ENCODE results near the gene YBEY.

The YBEY gene

DNA sequence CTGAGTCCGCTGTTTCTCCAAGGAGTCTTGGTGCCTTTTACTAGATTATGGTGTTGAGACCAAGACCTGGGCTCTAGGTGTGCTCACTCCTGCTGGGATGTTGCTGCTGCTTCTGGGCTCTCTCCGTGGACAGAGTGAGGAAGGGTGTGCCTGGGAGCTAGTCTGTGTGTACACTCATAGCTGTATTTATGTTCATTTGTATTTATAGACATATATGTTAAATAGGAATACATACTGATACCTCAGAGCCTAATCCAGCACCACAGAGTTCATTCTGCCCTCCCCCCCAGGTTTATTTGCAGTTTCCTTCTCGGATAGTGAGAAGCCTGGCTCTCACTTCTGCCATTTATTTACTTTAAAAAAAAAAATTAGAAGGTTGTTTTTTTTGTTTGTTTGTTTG is 50.5 kb downstream of the YBEY start:
- H3K9me3 ChIP-seq (ENCODE audit: control insufficient read depth in 5 of 5, low read length in 5 of 5), result no peaks in the 10 kb centered on the region
- H3K36me3 ChIP-seq (ENCODE audit: control insufficient read depth in 5 of 5, insufficient read depth in 5 of 5, low read length in 5 of 5), result peaks cover 7 to 57% (median 46%) of the 10 kb centered on the region in 5 donors
- H3K9ac ChIP-seq (ENCODE audit: low read length in 5 of 5), result no peak overlapping the region
- H3K27ac ChIP-seq (ENCODE audit: low read depth, low read length), result no peak overlapping the region
- no peak overlapping the region for H3K4me3 ChIP-seq (ENCODE audit: low read depth in 1 of 5, low read length in 5 of 5)
- H3K27me3 ChIP-seq (ENCODE audit: control insufficient read depth in 5 of 5, insufficient read depth in 4 of 5, low read length in 5 of 5), result no peaks in the 10 kb centered on the region
- H3K4me1 ChIP-seq (ENCODE audit: control insufficient read depth in 5 of 5, insufficient read depth in 5 of 5, low read length in 5 of 5), result no peaks in the 10 kb centered on the region

DNA sequence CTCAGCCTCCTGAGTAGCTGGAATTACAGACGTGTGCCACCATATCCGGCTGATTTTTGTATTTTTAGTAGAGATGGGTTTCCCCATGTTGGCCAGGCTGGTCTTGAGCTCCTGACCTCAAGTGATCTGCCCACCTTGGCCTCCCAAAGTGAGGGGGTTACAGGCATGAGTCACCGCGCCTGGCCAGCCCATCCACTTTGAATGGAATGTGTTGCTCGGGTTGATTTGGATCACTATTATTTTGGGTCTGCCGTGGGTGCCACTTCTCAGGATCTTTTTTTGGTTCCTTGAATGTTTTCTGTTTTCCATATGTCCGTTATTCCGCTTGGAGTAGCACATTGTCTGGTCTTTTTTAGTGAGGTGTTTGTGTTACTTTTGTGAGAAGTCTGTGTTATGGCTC is 54.9 kb downstream of the YBEY start:
- Histone ChIP-seq H3K4me1 (ENCODE audit: control insufficient read depth in 5 of 5, insufficient read depth in 5 of 5, low read length in 5 of 5) (no peaks in the 10 kb centered on the region), H3K36me3 (ENCODE audit: control insufficient read depth in 5 of 5, insufficient read depth in 5 of 5, low read length in 5 of 5) (peaks cover 0 to 47% (median 42%) of the 10 kb centered on the region in 5 donors), H3K9ac (ENCODE audit: low read length in 5 of 5) (no peak overlapping the region), H3K9me3 (ENCODE audit: control insufficient read depth in 5 of 5, low read length in 5 of 5) (no peaks in the 10 kb centered on the region), H3K27ac (ENCODE audit: low read depth, low read length) (no peak overlapping the region), H3K4me3 (ENCODE audit: low read depth in 1 of 5, low read length in 5 of 5) (no peak overlapping the region), H3K27me3 (ENCODE audit: control insufficient read depth in 5 of 5, insufficient read depth in 4 of 5, low read length in 5 of 5) (no peaks in the 10 kb centered on the region)

DNA sequence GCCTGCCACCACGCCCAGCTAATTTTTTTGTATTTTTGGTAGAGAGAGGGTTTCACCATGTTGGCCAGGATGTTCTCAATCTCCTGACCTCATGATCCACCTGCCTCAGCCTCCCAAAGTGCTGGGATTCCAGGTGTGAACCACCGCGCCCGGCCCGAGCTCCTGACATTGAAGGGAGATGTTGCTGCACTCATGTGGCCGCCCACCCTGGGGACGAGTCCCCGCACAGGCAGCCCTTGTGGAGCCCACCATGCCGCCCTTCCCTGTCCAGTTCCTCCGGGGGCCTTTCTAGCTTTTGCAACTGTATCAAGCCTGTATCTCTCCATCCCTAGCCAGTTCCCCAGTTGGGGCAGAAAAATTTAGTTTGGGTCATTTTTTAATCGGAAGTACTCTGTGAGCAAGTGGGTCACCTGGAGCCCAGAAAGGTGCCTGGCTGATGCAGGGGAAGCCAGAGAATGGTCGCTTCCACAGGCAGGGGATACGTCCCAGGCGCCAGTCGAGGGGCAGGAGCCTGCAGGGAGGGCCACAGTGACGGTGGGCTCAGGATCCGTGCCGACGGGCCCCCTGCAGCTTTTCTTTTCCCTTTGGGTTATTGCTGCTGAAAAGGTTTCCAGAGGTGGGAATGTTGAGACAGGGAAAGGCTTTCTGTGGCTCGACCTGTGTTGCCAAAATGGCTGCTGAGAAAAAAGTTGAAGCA is 58.2 kb downstream of the YBEY start:
- Histone ChIP-seq H3K9ac (ENCODE audit: low read length in 5 of 5) (no peak overlapping the region), H3K36me3 (ENCODE audit: control insufficient read depth in 5 of 5, insufficient read depth in 5 of 5, low read length in 5 of 5) (peaks cover 0 to 49% (median 47%) of the 10 kb centered on the region in 5 donors), H3K4me1 (ENCODE audit: control insufficient read depth in 5 of 5, insufficient read depth in 5 of 5, low read length in 5 of 5) (peaks cover 0 to 3% (median 0%) of the 10 kb centered on the region in 5 donors), H3K27ac (ENCODE audit: low read depth, low read length) (no peak overlapping the region), H3K4me3 (ENCODE audit: low read depth in 1 of 5, low read length in 5 of 5) (no peak overlapping the region), H3K27me3 (ENCODE audit: control insufficient read depth in 5 of 5, insufficient read depth in 4 of 5, low read length in 5 of 5) (no peaks in the 10 kb centered on the region), H3K9me3 (ENCODE audit: control insufficient read depth in 5 of 5, low read length in 5 of 5) (no peaks in the 10 kb centered on the region)

DNA sequence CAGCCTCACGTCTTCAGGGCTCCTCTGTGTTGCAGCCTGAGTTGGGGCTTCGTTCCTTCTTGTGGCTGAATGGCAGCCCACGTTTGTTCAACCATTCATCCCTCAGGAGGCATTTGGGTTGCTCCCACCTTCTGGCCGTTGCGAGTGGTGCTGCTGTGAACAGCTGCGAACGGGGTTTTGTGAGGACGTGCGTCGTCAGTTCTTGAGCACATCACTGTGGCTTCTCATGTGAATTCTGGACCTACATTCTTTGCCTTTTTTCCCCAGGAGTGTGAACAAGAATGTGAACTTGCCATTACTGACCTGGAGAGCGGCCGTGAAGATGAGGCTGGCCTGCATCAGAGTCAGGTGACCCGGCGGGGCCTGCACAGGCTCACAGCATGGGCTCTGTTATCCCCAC is 59.7 kb downstream of the YBEY start:
- Histone ChIP-seq H3K27ac (ENCODE audit: low read depth, low read length) (no peak overlapping the region), H3K9ac (ENCODE audit: low read length in 5 of 5) (no peak overlapping the region), H3K4me3 (ENCODE audit: low read depth in 1 of 5, low read length in 5 of 5) (no peak overlapping the region), H3K36me3 (ENCODE audit: control insufficient read depth in 5 of 5, insufficient read depth in 5 of 5, low read length in 5 of 5) (peaks cover 3 to 58% (median 55%) of the 10 kb centered on the region in 5 donors), H3K27me3 (ENCODE audit: control insufficient read depth in 5 of 5, insufficient read depth in 4 of 5, low read length in 5 of 5) (no peaks in the 10 kb centered on the region), H3K9me3 (ENCODE audit: control insufficient read depth in 5 of 5, low read length in 5 of 5) (no peaks in the 10 kb centered on the region), H3K4me1 (ENCODE audit: control insufficient read depth in 5 of 5, insufficient read depth in 5 of 5, low read length in 5 of 5) (peaks cover 0 to 3% (median 0%) of the 10 kb centered on the region in 5 donors)

DNA sequence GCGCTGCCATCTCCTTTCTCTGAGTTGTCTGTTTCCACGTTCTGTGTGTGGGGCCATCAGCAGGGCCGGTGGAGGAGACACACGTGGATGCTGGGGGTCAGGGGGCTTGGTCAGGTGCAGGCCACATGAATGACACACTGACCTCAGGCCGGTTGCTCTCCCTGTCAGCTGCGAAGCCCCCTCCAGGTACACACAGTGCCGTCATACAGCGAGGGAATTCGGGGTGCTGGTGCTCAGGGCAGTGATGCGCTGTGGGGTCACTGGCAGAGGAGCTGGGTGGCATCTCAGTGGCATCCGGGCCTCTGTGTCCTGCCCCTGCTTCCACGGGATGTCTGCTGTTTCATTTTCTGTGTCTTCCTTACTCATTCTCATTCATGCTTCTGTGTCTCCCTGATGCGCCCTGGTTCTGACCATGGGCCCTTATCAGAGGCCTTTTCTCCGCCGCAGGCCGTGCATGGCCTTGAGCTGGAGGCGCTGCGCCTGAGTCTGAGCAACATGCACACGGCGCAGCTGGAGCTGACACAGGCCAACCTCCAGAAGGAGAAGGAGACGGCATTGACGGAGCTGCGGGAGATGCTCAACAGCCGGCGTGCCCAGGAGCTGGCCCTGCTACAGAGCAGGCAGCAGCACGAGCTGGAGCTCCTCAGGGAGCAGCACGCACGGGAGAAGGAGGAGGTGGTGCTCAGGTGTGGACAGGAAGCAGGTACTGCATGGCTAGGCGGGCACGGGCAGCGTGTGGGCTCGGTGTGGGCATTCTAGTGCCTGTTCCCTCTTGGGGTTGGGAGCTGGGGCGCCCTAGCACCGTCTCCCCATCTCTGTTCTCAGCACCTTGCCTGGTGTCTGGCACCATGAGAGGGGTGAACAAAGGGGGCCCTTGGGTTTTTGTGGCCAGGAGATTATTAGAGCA is 60.4 kb downstream of the YBEY start:
- Histone ChIP-seq H3K4me1 (ENCODE audit: control insufficient read depth in 5 of 5, insufficient read depth in 5 of 5, low read length in 5 of 5) (peaks cover 0 to 3% (median 0%) of the 10 kb centered on the region in 5 donors), H3K9me3 (ENCODE audit: control insufficient read depth in 5 of 5, low read length in 5 of 5) (no peaks in the 10 kb centered on the region), H3K36me3 (ENCODE audit: control insufficient read depth in 5 of 5, insufficient read depth in 5 of 5, low read length in 5 of 5) (peaks cover 3 to 64% (median 60%) of the 10 kb centered on the region in 5 donors), H3K4me3 (ENCODE audit: low read depth in 1 of 5, low read length in 5 of 5) (no peak overlapping the region), H3K27ac (ENCODE audit: low read depth, low read length) (no peak overlapping the region), H3K27me3 (ENCODE audit: control insufficient read depth in 5 of 5, insufficient read depth in 4 of 5, low read length in 5 of 5) (no peaks in the 10 kb centered on the region), H3K9ac (ENCODE audit: low read length in 5 of 5) (no peak overlapping the region)

DNA sequence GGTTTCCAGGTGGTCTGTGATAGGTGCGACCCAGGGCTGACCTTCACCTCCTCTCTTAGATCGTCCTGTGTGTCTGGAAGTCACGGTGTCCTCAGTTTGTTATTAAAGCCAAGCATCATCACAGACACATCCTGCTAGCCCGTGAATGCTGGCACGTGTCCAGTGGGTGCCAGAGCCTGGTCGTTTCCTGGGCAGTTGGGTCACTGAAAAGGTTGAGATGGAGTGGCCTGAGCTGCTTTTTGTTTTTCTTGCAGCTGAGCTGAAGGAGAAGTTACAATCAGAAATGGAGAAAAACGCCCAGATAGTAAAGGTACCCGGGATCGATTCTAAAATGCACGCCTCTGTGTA is 61.0 kb downstream of the YBEY start:
- no peaks in the 10 kb centered on the region for H3K9me3 ChIP-seq (ENCODE audit: control insufficient read depth in 5 of 5, low read length in 5 of 5)
- H3K9ac ChIP-seq (ENCODE audit: low read length in 5 of 5), result no peak overlapping the region
- H3K4me3 ChIP-seq (ENCODE audit: low read depth in 1 of 5, low read length in 5 of 5), result no peak overlapping the region
- peaks cover 0 to 3% (median 0%) of the 10 kb centered on the region in 5 donors for H3K4me1 ChIP-seq (ENCODE audit: control insufficient read depth in 5 of 5, insufficient read depth in 5 of 5, low read length in 5 of 5)
- H3K27ac ChIP-seq (ENCODE audit: low read depth, low read length), result no peak overlapping the region
- no peaks in the 10 kb centered on the region for H3K27me3 ChIP-seq (ENCODE audit: control insufficient read depth in 5 of 5, insufficient read depth in 4 of 5, low read length in 5 of 5)
- peaks cover 3 to 71% (median 66%) of the 10 kb centered on the region in 5 donors for H3K36me3 ChIP-seq (ENCODE audit: control insufficient read depth in 5 of 5, insufficient read depth in 5 of 5, low read length in 5 of 5)
